ENCODE measurements around the gene FMN1.

Gene FMN1, protein sequence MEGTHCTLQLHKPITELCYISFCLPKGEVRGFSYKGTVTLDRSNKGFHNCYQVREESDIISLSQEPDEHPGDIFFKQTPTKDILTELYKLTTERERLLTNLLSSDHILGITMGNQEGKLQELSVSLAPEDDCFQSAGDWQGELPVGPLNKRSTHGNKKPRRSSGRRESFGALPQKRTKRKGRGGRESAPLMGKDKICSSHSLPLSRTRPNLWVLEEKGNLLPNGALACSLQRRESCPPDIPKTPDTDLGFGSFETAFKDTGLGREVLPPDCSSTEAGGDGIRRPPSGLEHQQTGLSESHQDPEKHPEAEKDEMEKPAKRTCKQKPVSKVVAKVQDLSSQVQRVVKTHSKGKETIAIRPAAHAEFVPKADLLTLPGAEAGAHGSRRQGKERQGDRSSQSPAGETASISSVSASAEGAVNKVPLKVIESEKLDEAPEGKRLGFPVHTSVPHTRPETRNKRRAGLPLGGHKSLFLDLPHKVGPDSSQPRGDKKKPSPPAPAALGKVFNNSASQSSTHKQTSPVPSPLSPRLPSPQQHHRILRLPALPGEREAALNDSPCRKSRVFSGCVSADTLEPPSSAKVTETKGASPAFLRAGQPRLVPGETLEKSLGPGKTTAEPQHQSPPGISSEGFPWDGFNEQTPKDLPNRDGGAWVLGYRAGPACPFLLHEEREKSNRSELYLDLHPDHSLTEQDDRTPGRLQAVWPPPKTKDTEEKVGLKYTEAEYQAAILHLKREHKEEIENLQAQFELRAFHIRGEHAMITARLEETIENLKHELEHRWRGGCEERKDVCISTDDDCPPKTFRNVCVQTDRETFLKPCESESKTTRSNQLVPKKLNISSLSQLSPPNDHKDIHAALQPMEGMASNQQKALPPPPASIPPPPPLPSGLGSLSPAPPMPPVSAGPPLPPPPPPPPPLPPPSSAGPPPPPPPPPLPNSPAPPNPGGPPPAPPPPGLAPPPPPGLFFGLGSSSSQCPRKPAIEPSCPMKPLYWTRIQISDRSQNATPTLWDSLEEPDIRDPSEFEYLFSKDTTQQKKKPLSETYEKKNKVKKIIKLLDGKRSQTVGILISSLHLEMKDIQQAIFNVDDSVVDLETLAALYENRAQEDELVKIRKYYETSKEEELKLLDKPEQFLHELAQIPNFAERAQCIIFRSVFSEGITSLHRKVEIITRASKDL (N-terminal part only)

DNA sequence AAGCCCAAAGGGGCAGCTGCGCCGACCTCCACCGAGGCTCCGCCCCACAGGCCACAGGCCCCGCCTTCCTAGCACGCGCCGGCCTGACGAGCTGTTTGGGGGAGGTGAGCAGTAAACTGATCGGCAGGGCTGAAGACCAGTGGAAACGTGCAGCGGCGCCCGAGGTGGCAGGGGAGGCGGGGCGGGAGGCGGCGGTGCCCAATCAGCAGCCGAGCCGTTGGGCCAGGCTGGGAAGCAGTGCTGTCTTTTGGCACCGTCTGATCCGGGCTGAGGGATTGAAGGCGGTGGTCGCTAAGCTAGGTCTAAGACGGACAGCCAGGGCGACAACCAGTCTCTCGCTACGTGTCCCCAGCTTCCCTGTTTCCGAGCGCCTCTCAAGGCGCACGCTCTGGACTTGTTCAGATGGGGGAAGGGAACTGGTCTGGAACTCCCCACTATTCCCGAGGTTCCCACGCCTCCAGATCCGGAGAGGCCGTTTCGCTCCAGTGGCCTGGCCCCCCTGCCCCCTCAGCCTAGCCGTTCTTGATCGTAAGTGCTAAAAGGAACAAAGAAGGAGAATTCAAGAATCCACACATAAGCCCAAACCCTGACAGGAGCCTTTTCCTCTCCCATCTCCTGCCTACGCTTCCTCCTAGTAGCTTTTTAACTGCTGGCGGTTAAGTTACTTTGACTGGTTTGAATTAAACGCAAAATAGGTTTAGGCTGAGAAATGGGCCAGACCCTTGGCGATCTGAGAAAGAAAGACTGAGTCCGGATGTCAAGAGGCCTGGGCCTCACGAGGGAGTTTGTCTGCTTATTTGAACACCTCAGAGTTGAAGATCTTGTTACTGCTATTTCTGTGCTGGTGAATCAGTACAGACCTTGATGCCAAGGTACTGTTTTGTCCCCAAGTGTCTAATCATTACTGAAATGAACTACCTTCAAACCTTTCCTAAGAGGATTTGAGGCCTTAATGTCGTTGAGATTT, at the start of gene FMN1:
TSS of gene FMN1 (minus strand) at position 11 of the 967 bp plus-strand sequence. CDS start 39,800 bp downstream, outside the sequence.
- DNase-seq: peak; percentile 93

DNA sequence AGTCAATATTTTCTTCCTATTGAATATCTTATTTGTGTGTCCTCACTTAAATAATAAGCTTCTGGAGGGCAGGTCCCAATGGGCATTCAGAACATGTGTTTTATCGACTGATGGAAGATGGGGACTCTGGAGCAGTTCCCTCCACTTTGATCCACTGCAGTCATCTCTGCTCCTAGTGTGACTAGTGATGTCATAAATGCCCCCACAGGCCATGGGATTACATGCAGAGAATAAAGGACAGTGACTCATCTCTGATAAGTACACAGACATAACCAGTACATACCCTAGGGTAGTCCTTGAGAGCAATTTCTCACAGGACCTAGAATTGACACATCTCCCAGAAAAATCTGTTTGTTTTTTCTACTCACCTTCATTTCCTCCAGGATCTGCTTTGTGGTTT, 49.4 kb upstream of the FMN1 start:
- DNase-seq: no peak

DNA sequence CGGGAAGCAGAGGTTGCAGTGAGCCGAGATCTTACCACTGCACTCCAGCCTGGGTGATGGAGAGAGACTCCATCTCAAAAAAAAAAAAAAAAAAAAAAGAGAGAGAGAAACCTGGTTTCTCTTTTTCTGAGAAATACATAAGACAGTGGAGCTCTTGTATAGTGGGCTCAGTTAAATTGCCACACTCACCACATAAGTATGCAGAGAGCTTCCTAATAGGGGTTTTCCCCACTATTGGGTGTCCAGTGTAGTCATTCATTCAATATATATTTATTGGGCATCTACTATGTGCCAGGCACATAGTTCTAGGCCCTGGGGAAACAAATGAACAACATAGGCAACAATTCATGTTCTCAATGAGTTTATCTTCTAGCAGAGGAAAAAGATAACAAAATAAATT, 48.9 kb upstream of the FMN1 start:
- DNase-seq: no peak

DNA sequence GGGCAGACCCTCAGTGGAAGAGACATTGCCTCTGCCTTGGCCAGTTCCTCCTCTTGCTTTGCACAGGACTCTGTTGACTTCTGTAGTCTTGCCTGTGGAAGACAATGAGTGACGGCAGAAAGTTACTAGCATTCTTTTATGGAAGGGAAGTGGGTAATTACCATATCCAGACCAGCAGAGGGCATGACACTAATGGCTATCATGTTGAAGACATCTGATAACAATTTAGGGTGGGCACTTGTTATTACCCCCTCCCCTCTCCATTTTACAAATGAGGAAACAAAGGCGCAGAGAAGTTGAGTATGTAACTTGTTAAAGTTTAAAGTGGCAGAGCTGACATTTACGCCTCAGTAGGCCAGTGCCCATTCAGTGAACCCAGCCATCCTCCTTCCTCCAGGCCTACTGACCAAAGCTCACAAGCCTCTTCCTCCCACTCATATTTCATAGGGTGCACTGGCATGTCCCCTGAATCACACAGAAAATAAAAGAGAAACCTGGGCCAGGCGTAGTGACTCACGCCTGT, 48.2 kb upstream of the FMN1 start:
- no peak for DNase-seq

DNA sequence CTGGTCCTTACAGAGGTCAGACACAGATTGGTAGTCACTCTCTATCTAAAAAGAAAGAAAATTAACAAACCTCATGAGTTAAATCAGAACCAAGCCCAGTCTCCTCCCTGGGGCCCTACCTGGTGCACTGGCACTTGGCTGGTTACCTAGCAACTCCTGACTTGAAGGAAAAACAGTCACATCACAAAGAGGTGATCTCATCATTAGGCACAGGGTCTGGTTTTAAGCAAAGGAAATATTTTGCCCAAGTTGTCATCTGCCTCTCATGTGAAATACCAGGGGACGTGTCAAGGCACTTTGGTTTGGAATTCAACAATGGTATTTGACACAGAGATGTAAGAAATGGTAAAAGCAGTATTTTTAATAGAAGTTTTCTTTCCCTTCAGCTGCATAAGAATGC, 47.7 kb upstream of the FMN1 start:
- DNase-seq: no peak

DNA sequence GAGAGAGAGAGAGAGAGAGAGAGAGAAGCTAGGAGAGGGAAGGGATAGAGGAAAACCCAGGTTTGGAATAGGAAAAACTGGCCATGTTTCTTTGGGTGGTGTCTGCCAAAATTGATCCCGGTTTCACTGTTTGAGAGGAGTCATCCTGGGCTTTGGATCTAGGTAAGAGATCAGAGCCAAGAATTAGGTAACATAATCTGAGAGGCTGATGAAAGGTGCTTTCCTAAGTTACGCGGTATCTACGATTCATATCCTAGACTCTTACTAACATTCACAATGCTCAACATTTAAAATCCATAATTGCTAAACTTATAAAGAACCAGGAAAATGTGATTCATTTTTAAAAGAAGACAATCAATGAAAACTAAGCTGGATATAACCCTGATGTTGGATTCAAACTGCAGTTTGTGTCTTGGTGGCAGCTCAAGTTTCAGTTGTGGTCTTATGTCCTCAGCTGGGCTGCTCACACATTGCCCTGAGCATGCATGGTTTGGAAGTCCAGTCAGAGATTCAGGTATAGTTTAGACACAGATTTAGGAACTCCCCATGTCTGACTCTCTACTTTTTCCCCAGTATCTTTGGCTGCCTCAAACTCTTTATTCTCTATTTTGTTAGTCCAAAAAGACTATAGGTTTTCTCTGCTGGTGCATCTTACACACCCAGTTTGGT, 42.5 kb upstream of the FMN1 start:
- DNase-seq: no peak

DNA sequence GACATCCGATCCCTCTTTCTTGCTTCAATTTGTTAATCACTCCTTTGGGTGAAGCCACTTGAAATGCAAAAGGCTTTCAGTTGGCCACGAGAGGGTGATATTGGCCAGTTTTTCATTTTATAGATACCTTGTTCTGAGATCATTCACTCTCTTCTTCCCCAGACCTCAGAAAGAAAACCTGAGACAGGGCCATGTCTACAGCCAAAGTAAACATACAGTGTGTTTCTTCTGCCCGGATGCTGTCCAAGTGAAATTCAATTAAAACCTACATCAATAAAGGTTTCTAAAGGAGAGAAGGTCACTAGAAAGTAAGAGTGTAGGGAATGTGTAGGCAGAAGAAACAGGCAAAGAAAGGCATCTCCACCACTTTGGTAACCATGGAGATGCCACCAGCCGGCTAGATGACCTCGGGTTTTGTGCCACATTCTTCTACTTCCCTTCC, 39.5 kb upstream of the FMN1 start:
- no peak for DNase-seq

DNA sequence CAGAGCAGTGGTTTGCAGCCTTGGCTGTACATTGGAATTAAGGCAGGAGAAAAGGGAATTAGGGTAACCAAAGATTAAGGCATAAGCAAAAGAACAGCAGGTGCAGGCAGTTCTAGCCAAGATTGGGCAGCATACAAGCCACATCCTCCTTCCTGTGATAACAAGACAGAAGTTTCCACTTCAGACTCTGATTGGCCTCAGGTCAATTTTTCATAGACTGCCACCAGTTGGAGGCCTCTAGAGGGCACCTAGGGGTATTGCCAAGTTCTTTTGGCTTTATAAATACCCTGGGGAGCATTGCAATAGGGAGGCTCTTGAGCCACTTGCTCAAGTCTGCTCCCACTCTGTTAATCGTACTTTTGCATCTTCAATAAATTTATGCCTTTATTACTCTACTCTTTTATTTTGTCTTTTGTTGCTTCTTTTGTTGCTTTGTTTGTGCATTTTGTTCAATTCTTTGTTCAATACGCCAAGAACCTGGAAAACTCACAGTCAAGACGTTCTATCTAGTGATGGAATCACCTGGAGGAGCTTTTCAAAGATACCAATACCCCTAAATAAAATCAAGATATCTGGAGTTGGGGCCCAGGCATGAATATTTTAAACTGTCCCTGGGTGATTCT, 32.2 kb upstream of the FMN1 start:
- peak; percentile 68 for DNase-seq

DNA sequence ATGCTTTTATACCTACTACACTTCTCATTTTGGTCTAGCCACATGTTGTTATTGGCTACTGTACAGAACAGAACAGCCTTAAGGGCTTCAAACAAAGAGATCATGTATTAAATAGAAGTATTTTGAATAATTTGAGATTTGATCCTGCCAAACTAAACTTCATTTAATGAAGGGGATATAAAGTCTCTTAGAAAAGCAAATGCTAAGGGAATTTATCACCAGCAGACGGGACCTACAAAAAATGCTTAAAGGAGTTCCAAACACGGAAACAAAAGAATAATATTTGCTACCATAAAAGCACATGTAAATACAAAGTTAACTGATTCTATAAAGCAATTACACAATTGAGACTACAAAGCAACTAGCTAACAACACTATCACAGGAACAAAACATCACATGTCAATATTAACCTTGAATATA, 23.6 kb upstream of the FMN1 start:
- DNase-seq: no peak

DNA sequence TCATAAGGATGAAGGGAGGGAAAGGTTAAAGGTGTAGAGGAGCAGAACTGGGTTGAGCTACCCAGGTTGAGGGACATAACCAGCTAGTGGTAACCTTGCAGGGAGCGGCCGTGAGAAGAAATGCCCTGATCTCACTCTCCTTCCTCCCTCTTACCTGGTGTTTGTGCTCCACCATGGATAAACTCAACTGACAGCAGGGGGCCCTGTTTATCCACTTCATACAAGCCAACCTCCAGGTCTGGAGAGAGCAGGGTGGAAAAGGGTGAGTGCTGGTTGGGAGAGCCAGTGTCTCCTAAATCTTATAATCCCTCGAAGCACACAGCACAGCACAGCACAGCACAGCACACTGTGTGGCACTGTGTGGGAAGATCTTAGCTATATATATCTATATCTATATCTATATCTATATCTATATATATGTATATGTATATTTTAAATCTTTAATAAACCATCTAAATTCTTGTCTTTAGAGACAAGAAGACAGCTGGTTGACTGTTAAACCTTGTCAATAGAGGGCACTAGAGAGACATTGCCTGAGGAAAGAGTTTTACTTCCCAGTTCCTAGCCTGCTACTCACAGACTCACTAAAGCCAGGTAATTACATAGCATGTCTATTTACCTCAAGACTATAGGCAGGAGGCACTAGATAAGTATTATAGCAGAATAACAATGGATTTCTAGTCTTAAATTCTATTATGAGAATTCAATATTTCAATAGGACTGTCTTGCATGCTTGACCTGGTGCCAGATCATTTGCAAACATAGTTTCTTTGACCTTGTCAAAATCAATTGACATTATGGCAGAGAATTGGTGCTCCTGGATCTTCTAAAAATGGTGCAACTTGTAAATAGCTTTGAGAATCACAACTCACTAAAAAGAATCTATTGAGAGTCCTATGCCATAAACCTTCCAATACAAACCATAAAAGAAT, 21.7 kb upstream of the FMN1 start:
- DNase-seq: no peak

DNA sequence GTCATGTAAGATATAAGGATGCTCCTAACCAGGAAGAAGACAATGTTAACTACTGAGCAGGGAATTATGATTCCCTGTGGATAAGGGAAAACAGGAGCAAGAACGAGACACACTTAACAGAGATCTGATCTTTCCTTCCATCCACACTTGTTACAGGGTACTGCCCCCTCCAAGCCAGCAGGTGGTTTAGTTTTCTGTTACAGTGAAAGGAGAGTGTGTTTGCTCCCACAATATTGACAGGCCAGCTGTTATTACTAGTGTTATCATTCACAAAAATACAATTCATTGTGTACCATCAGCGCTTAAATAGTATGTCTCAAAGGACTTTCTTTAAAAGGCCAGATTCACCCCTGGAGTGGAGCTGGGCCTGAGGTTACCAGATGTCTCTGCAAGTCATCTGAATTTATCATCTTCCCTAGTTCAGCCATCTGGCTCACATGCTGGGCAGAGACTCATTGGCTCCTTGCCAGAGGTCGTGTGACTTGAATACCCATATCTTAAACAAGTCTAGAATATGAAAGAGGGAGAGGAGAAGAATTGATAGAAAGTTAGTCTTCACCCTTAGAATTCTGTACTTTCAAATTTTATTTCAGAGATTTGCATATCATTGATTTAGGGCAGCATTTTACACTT, 16.8 kb upstream of the FMN1 start:
- DNase-seq: no peak

DNA sequence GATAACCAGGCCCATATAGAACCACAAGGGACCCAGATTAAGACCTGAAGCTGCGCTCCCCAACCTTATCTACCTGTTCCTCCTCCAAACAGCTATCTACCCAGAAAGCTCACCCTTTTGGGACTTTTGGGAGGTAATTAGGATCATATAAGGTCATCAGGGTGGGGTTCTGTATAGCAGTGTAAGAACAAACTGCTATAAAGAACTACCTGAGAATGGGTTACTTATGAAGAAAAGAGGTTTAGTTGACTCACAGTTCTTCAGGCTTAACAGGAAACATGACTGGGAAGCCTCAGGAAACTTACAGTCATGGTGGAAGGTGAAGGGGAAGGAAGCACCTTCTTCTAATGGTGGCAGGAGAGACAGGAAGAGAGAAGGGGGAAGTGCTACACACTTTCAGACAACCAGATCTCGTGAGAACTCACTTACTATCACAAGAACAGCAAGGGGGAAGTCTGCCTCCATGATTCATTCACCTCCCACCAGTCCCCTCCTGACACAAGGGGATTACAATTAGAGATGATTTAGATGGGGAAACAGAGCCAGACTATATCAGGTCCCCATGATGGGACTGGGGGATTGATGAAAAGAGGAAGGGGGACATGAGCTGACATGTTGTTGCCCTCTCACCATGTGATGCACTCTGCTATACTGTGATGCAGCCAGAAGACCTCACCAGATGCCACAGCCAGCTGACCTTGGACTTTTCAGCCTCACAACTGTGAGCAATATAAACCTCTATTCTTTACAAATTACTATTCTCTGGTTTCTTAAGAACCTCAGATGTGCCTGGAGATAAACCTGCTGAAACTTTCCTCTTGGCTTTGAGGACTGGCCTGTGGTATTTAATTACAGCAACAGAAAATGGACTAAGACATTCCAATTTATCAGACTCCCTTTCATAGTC, 15.3 kb upstream of the FMN1 start:
- no peak for DNase-seq

DNA sequence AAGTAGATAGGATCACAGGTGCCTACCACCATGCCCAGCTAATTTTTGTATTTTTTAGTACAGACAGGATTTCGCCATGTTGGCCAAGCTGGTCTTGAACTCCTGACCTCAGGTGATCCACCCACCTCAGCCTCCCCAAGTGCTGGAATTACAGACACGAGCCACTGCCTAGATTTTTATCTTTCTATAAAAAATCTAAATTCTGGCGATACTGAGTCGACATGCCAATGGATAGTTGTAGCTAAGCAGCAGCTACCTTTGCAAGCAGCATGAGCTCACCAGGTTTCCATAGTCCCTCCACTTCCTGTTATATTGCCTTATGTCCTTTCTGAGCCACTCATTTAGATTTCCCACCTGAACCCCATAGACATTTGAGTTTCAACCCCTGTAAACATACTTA, 13.1 kb upstream of the FMN1 start:
- no peak for DNase-seq

DNA sequence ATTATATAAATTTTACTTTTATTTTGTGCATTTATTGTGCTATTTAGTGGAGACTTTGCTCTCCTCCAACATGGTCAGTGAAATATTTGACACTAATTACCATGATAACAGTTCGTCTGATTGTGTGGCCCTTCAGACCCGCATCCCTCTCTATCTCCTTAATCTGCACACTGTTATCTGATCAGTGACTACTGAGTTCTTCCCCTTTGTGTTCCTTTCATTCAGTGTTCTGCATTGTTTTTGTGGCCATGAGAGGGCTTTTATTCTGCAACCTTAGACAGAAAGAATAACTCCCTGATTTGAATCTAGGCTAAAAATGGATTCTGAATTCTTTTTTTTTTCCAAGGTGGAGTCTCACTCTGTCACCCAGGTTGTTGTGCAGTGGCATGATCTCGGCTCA, 11.9 kb upstream of the FMN1 start:
- DNase-seq: no peak

DNA sequence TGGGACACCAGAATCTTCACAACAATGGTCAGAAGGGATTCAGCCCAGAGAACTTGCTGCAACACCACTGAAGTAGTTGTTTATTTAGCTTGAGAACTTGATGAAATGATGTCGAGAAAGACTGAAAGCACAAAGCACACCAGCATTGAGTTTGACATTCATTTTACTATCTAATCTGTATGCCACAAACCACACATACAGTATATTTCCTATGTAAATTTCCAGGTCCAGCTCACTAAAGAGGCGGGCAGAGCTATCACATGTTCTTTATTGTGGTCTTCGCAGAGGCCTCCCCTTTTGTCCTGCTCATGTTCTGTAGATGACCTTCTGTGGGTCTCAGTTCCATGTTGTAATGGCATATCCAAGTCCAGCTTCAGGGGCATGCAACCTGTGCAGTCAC, 10.4 kb upstream of the FMN1 start:
- no peak for DNase-seq

DNA sequence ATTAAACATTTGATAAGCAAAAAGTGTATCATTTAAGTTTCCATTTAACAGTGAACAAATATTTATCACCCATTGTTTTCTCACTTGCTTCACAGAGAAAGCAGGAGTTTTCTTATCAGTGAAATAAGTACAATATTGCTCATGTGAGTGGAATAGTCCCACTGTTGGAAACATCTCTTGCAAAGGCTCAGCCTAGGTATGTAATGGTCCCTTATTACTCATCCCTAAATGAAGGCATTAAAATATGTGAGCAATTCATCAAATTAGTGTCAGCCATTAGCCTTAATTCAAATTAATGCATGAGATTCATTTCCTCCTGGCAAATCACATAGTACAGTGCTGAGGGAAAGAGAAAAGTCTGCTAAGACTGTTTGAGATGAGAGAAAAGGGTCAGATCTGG, 9.6 kb upstream of the FMN1 start:
- DNase-seq: no peak

DNA sequence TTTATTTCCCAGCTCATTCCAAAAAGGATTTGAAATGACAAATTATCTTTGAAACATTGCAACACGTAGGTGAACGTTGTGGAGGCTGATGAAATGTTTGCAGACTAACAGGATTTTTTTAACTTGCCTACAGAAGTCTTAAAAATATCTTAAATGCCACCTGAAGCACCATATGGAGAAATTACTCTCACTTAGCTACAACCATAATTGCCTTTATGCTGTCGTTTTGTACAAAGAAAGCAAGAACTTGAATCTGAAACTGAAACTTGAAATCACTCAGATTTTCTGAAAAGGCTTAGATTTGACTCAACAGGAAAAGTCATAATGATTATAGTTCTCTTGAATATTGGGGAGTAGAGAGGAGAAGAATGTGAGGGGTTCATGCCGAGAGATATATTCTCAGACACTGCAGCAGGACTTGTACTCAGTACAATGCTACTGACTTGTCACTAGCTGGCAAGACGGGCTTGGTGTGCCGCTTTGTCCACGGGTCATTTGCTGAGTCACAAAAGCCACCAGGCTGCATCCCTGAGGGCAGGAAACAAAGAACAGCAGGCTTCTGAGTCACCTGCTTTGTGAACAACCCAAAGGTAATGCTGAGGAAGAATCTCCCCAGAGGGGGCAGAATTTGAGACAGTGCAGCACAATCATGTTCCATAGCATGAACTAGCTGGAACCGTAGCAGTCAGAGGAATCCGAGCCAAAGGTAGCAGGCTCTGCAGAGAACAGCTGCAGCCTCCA, 7.1 kb upstream of the FMN1 start:
- peak; percentile 58 for DNase-seq
